SU-DHL-6 (cell line): ENCODE results near the gene KDM4B.

Source experiments
- H2AFZ ChIP-seq: fragments of 200-600 bp; sonication (generic); 2 replicates; pipeline ENCODE4 v1.6.1; 2014; ENCODE audit warnings: low read depth, mild to moderate bottlenecking, moderate library complexity, mixed read lengths, antibody characterized with exemption, low read length; ENCODE audit not compliant: severe bottlenecking
- H3F3A ChIP-seq: fragments of 200-600 bp; shearing (Covaris generic); 2 replicates; pipeline ENCODE4 v1.6.0; 2016; ENCODE audit warnings: antibody characterized with exemption, mild to moderate bottlenecking; ENCODE audit not compliant: insufficient read depth
- H3K27ac ChIP-seq: fragments of 200-600 bp; sonication (generic); 2 replicates; pipeline ENCODE4 v1.5.1; 2016; ENCODE audit warnings: low read depth, mild to moderate bottlenecking, low read length, moderate library complexity, mixed read lengths
- H3K27me3 ChIP-seq: fragments of 200-600 bp; sonication (generic), shearing (Covaris generic); 2 replicates; pipeline ENCODE4 v1.6.0; 2014; ENCODE audit warnings: mild to moderate bottlenecking, low read length
- H3K36me3 ChIP-seq: fragments of 200-600 bp; sonication (generic); 2 replicates; pipeline ENCODE4 v1.6.1; 2014; ENCODE audit warnings: mild to moderate bottlenecking, low read length, mixed read lengths
- H3K4me2 ChIP-seq: fragments of 300-600, 200-600 bp; shearing (Covaris generic), sonication (generic); 2 replicates; pipeline ENCODE4 v1.6.0; 2014; ENCODE audit warnings: low read length, low read depth, mild to moderate bottlenecking; ENCODE audit not compliant: poor library complexity, severe bottlenecking
- H3K4me3 ChIP-seq: fragments of 200-600 bp; sonication (generic); 2 replicates; pipeline ENCODE4 v1.5.1; 2014; ENCODE audit warnings: antibody characterized with exemption, low read length, mild to moderate bottlenecking, mixed read lengths; ENCODE audit not compliant: insufficient read depth, poor library complexity, severe bottlenecking
- H3K79me2 ChIP-seq: fragments of 200-600 bp; sonication (generic); 2 replicates; pipeline ENCODE4 v1.6.1; 2014; ENCODE audit warnings: mild to moderate bottlenecking, low read length, moderate library complexity; ENCODE audit not compliant: insufficient read depth
- H3K9ac ChIP-seq: fragments of 200-600 bp; sonication (generic); 2 replicates; pipeline ENCODE4 v1.7.0; 2014; ENCODE audit warnings: mild to moderate bottlenecking, low read length
- H3K9me2 ChIP-seq: fragments of 200-600 bp; sonication (generic); replicated peaks from 2 replicates; pipeline ENCODE4 v1.6.1; 2014; ENCODE audit warnings: low read length; ENCODE audit not compliant: insufficient read depth
- H3K9me3 ChIP-seq: fragments of 200-600 bp; sonication (generic); 2 replicates; pipeline ENCODE4 v1.6.1; 2014; ENCODE audit warnings: low read length, mixed read lengths; ENCODE audit not compliant: insufficient read depth
- H4K20me1 ChIP-seq: fragments of 200-600 bp; sonication (generic); 2 replicates; pipeline ENCODE4 v1.6.1; 2014; ENCODE audit warnings: low read depth, mild to moderate bottlenecking, antibody characterized with exemption, low read length, moderate library complexity, mixed read lengths
- EZH2phosphoT487 ChIP-seq: fragments of 200-600 bp; sonication (generic), shearing (Covaris generic); conservative IDR thresholded peaks from 2 replicates; pipeline ENCODE4 v1.6.1; 2018; ENCODE audit warnings: mild to moderate bottlenecking, antibody characterized with exemption, low read length, moderate library complexity, mixed read lengths
- TF ChIP-seq, protein P1 (sequence below): fragments of 200-600 bp; sonication (generic); IDR thresholded peaks from one replicate; pipeline ENCODE4 v1.5.1; 2017; ENCODE audit warnings: antibody characterized with exemption, mild to moderate bottlenecking, low read length, moderate library complexity; ENCODE audit not compliant: insufficient read depth, poor library complexity, severe bottlenecking

The KDM4B gene

GRCh38 chr19:5072115-5072514, 103.2 kb downstream of the KDM4B start:
- no peaks in the 10 kb centered on the region for H3F3A ChIP-seq
- H2AFZ ChIP-seq: no peak overlapping the region
- H3K79me2 ChIP-seq: no peaks in the 10 kb centered on the region
- H3K4me3 ChIP-seq: no peak overlapping the region
- no peak overlapping the region for H3K4me2 ChIP-seq
- no peaks in the 10 kb centered on the region for H3K9me3 ChIP-seq
- no peak overlapping the region for H3K9ac ChIP-seq
- no peak overlapping the region for H3K27ac ChIP-seq
- no peak for TF ChIP-seq EZH2phosphoT487
- TF ChIP-seq, protein P1, sequence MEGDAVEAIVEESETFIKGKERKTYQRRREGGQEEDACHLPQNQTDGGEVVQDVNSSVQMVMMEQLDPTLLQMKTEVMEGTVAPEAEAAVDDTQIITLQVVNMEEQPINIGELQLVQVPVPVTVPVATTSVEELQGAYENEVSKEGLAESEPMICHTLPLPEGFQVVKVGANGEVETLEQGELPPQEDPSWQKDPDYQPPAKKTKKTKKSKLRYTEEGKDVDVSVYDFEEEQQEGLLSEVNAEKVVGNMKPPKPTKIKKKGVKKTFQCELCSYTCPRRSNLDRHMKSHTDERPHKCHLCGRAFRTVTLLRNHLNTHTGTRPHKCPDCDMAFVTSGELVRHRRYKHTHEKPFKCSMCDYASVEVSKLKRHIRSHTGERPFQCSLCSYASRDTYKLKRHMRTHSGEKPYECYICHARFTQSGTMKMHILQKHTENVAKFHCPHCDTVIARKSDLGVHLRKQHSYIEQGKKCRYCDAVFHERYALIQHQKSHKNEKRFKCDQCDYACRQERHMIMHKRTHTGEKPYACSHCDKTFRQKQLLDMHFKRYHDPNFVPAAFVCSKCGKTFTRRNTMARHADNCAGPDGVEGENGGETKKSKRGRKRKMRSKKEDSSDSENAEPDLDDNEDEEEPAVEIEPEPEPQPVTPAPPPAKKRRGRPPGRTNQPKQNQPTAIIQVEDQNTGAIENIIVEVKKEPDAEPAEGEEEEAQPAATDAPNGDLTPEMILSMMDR: no peak
- no peaks in the 10 kb centered on the region for H3K9me2 ChIP-seq
- no peaks in the 10 kb centered on the region for H3K27me3 ChIP-seq
- H4K20me1 ChIP-seq: no peaks in the 10 kb centered on the region
- H3K36me3 ChIP-seq: no peaks in the 10 kb centered on the region

DNA sequence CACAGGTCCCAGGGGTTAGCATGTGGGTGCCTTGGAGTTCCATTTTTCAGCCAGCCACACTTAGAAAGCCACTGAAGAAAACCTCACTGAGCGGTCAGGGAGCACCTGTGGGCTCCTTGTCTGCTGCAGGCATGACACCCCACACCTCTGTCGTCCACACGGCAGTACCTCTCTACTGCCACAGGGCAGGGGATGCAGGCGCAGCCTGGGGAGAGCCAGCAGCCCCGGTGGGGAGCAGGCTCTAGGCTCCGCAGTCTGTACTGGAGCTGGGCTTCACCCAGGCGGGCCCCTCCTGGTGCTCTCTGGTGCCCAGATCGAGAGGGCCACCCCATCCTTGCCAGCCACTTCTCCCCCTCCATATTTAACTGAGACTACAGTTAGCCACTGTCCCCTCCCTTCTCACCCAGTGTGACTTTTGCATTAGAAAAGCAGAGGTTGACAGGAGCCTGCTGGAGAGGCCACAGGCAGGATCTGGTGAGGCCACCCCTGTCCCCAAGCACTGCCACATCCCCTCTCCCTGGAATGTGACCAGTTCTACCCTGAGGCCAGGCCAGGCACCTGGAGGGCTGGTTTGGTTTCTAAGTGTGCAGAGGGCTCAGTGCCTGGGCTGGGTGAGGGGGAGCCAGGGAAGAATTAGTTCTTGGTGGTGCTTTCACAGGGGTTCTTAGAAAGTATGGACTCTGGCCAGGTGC, 104.4 kb downstream of the KDM4B start:
- Histone ChIP-seq H4K20me1 (no peaks in the 10 kb centered on the region), H3K9ac (no peak overlapping the region), H3K27ac (no peak overlapping the region), H3K4me2 (no peak overlapping the region), H3K4me3 (no peak overlapping the region), H3F3A (no peaks in the 10 kb centered on the region), H3K36me3 (no peaks in the 10 kb centered on the region), H3K9me2 (no peaks in the 10 kb centered on the region), H3K27me3 (no peaks in the 10 kb centered on the region), H2AFZ (no peak overlapping the region), H3K9me3 (no peaks in the 10 kb centered on the region), H3K79me2 (no peaks in the 10 kb centered on the region)
- TF ChIP-seq EZH2phosphoT487: no peak
- TF ChIP-seq, protein P1: no peak

GRCh38 chr19:5074407-5074806, 105.5 kb downstream of the KDM4B start:
- Histone ChIP-seq H4K20me1 (no peaks in the 10 kb centered on the region), H3K9me3 (no peaks in the 10 kb centered on the region), H3K4me2 (no peak overlapping the region), H3K36me3 (no peaks in the 10 kb centered on the region), H2AFZ (no peak overlapping the region), H3K9ac (no peak overlapping the region), H3F3A (no peaks in the 10 kb centered on the region), H3K79me2 (no peaks in the 10 kb centered on the region), H3K27ac (no peak overlapping the region), H3K9me2 (no peaks in the 10 kb centered on the region), H3K4me3 (no peak overlapping the region), H3K27me3 (no peaks in the 10 kb centered on the region)
- TF ChIP-seq, protein P1: no peak
- no peak for TF ChIP-seq EZH2phosphoT487
